HG03575 (cell line): ENCODE results near the gene XYLT1.

ENCODE experiments used
- ATAC-seq: cut with Tn5 transposase; IDR thresholded peaks from one replicate; pipeline ENCODE4 v1.9.1; 2021; ENCODE audit not compliant: unreplicated experiment, insufficient number of reproducible peaks, low FRiP score; ENCODE audit errors: extremely low read depth

Gene XYLT1

GRCh38 chr16:17437981-17438380 lies 32.8 kb downstream of the XYLT1 start:
- no peak for ATAC-seq

GRCh38 chr16:17437127-17437720 lies 33.5 kb downstream of the XYLT1 start:
- ATAC-seq = no peak

- ATAC-seq = no peak
Measured at GRCh38 chr16:17435318-17435717, 35.4 kb downstream of the XYLT1 start.

- ATAC-seq = no peak
Measured at GRCh38 chr16:17433577-17434451, 36.9 kb downstream of the XYLT1 start.

GRCh38 chr16:17432901-17433576 lies 37.7 kb downstream of the XYLT1 start:
- no peak for ATAC-seq

GRCh38 chr16:17431968-17432625 lies 38.7 kb downstream of the XYLT1 start:
- ATAC-seq = no peak

- no peak for ATAC-seq
Measured at GRCh38 chr16:17431012-17431411, 39.7 kb downstream of the XYLT1 start.

- no peak for ATAC-seq
Measured at GRCh38 chr16:17426451-17426850, 44.3 kb downstream of the XYLT1 start.

GRCh38 chr16:17424771-17425170 lies 46.0 kb downstream of the XYLT1 start:
- no peak for ATAC-seq

- no peak for ATAC-seq
Measured at GRCh38 chr16:17423221-17423620, 47.5 kb downstream of the XYLT1 start.

- no peak for ATAC-seq
Measured at GRCh38 chr16:17420816-17421215, 49.9 kb downstream of the XYLT1 start.

- no peak for ATAC-seq
Measured at GRCh38 chr16:17419266-17419665, 51.5 kb downstream of the XYLT1 start.

- ATAC-seq = no peak
Measured at GRCh38 chr16:17417740-17418139, 53.0 kb downstream of the XYLT1 start.

GRCh38 chr16:17416461-17417311 lies 54.1 kb downstream of the XYLT1 start:
- peak; percentile 87 for ATAC-seq

GRCh38 chr16:17414916-17415315 lies 55.8 kb downstream of the XYLT1 start:
- ATAC-seq = no peak

- no peak for ATAC-seq
Measured at GRCh38 chr16:17414421-17414820, 56.3 kb downstream of the XYLT1 start.

- no peak for ATAC-seq
Measured at GRCh38 chr16:17413508-17413907, 57.3 kb downstream of the XYLT1 start.

GRCh38 chr16:17412791-17413190 lies 58.0 kb downstream of the XYLT1 start:
- ATAC-seq = no peak

GRCh38 chr16:17412221-17412620 lies 58.5 kb downstream of the XYLT1 start:
- no peak for ATAC-seq
